ENCODE data around the gene ADAMTSL1. TPM values are rescaled to one million over a fixed set of nuclear protein-coding genes. Genes with fewer than 3 reads are reported as not detected.

The ADAMTSL1 gene
- polyA plus RNA-seq, 2 of the 4 experiments (the other 2 are of a cell fraction), result 0.03 TPM; not detected in 1

DNA sequence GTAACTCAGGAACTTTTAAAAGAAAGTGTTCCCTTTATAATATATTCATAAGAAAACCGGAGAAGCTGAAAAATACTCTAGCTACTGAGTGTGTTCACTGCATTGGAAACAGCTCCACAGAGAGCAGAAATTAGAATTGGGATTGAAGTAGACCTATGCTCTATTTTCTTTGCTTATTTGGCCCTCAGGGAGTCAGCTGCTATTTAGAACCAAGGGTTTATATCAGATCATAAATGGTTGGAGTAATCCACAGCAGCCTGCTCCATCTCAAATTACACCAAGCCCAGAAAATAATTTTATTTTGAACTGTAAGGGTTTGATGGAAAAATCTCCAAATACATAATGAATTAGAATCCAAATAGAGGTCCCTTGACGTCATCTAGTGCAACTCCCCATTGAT, 202.6 kb downstream of the ADAMTSL1 start:
- ATAC-seq (no peak), FAIRE-seq (no peak), DNase-seq (ENCODE audit: low read depth in 1 of 2, low spot score in 1 of 2) (no peak)
- TF ChIP-seq NPAS2 (CRISPR knock-in tag; IDR thresholded peaks at IDR 0.05; ENCODE audit: borderline replicate concordance) (no peak), HOXB5 (CRISPR knock-in tag; IDR thresholded peaks at IDR 0.05) (no peak), EHF (CRISPR knock-in tag; IDR thresholded peaks at IDR 0.05) (no peak), CEBPB (IDR thresholded peaks at IDR 0.05) (no peak), KDM1A (IDR thresholded peaks at IDR 0.05; ENCODE audit: low read depth) (no peak), CHD4 (IDR thresholded peaks at IDR 0.05; ENCODE audit: borderline replicate concordance) (no peak), SMC3 (IDR thresholded peaks at IDR 0.05) (no peak), RCOR1 (IDR thresholded peaks at IDR 0.05; ENCODE audit: low read depth, low read length) (no peak), HDAC2 (IDR thresholded peaks at IDR 0.05) (no peak), FOSL2 (IDR thresholded peaks at IDR 0.05) (no peak), FOSL2 (CRISPR knock-in tag; IDR thresholded peaks at IDR 0.05) (no peak), MAZ (IDR thresholded peaks at IDR 0.05; ENCODE audit: borderline replicate concordance, low read depth, low read length) (no peak), CBX8 (IDR thresholded peaks at IDR 0.05) (no peak), POLR2AphosphoS2 (conservative IDR thresholded peaks at IDR 0.05; ENCODE audit: low read length) (no peak)
- TF ChIP-seq, protein P1, sequence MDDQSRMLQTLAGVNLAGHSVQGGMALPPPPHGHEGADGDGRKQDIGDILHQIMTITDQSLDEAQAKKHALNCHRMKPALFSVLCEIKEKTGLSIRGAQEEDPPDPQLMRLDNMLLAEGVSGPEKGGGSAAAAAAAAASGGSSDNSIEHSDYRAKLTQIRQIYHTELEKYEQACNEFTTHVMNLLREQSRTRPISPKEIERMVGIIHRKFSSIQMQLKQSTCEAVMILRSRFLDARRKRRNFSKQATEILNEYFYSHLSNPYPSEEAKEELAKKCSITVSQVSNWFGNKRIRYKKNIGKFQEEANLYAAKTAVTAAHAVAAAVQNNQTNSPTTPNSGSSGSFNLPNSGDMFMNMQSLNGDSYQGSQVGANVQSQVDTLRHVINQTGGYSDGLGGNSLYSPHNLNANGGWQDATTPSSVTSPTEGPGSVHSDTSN (IDR thresholded peaks at IDR 0.05), result no peak
- TF ChIP-seq, protein P2, sequence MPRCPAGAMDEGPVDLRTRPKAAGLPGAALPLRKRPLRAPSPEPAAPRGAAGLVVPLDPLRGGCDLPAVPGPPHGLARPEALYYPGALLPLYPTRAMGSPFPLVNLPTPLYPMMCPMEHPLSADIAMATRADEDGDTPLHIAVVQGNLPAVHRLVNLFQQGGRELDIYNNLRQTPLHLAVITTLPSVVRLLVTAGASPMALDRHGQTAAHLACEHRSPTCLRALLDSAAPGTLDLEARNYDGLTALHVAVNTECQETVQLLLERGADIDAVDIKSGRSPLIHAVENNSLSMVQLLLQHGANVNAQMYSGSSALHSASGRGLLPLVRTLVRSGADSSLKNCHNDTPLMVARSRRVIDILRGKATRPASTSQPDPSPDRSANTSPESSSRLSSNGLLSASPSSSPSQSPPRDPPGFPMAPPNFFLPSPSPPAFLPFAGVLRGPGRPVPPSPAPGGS (IDR thresholded peaks at IDR 0.05), result no peak
- TF ChIP-seq, protein P3, sequence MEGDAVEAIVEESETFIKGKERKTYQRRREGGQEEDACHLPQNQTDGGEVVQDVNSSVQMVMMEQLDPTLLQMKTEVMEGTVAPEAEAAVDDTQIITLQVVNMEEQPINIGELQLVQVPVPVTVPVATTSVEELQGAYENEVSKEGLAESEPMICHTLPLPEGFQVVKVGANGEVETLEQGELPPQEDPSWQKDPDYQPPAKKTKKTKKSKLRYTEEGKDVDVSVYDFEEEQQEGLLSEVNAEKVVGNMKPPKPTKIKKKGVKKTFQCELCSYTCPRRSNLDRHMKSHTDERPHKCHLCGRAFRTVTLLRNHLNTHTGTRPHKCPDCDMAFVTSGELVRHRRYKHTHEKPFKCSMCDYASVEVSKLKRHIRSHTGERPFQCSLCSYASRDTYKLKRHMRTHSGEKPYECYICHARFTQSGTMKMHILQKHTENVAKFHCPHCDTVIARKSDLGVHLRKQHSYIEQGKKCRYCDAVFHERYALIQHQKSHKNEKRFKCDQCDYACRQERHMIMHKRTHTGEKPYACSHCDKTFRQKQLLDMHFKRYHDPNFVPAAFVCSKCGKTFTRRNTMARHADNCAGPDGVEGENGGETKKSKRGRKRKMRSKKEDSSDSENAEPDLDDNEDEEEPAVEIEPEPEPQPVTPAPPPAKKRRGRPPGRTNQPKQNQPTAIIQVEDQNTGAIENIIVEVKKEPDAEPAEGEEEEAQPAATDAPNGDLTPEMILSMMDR (IDR thresholded peaks at IDR 0.05), result no peak
- WGBS (ENCODE audit: missing lambda C conversion rate), result 0% methylated on average over 2 of the region's 2 CpGs
- CTCF ChIA-PET, result interaction anchor here (1.3 kb wide), 1 partner anchor 114 kb away, joined by 3 read pairs; no protein-coding TSS in a partner anchor
- no peak overlapping the region for H3K4me2 ChIP-seq
- H3K4me1 ChIP-seq, result no peaks in the 10 kb centered on the region
- H3K4me3 ChIP-seq, result no peak overlapping the region
- H3K27ac ChIP-seq, result no peak overlapping the region
- H3K9me3 ChIP-seq, result no peaks in the 10 kb centered on the region
- POLR2A ChIA-PET, result no interaction called here

DNA sequence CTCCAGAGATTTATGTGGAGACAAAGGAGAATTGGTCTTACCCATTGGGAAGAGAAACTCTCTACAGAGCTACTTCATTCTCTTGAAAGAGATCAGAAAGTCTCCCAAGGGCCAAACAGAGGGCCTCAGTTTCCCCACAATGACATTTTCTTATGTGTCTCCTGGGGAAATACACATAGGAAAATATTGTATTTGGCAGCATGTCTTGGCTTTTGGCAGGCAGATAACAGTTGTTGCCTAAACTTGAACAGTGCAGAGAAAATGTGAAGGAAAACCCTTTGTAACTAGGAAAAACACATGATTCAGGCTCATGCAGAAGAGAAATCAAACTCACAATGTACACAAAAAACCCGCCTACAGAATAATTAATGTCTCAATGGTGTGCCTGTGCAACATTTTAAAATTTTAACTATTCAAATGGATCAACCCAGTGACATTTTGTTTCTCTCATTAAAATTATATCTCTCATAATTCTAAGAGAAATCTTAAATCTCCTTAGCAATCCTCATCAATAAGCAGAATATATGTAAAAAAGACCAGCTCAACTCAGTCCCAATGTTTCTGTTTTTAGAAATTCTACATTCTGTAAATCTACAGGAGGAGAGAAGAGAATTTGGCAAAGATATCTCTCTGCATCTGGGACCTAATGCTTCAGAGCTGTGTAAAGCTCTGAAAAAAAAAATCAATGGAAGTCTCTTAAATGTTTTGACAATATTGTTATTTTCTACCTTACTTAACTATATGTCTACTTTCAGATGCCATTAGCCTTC, 205.1 kb downstream of the ADAMTSL1 start:
- Histone ChIP-seq H3K4me3 (no peak overlapping the region), H3K9me3 (no peaks in the 10 kb centered on the region), H3K4me1 (no peaks in the 10 kb centered on the region), H3K27ac (no peak overlapping the region), H3K4me2 (no peak overlapping the region)
- no peak for ATAC-seq
- TF ChIP-seq POLR2A (IDR thresholded peaks at IDR 0.05; ENCODE audit: low read length) (no peak), EHMT2 (IDR thresholded peaks at IDR 0.05; ENCODE audit: low read depth) (no peak), CBX2 (IDR thresholded peaks at IDR 0.05; ENCODE audit: borderline replicate concordance, low read depth) (no peak), MAFK (IDR thresholded peaks at IDR 0.05; ENCODE audit: partially characterized antibody) (no peak), RCOR1 (IDR thresholded peaks at IDR 0.05; ENCODE audit: low read depth, low read length) (no peak), RFX5 (IDR thresholded peaks at IDR 0.05) (no peak), MYC (IDR thresholded peaks at IDR 0.05; ENCODE audit: borderline replicate concordance, low read length) (no peak), FOSL2 (IDR thresholded peaks at IDR 0.05) (no peak), FOSL2 (CRISPR knock-in tag; IDR thresholded peaks at IDR 0.05) (no peak), HOXA7 (CRISPR knock-in tag; IDR thresholded peaks at IDR 0.05) (no peak)
- TF ChIP-seq, protein P4, sequence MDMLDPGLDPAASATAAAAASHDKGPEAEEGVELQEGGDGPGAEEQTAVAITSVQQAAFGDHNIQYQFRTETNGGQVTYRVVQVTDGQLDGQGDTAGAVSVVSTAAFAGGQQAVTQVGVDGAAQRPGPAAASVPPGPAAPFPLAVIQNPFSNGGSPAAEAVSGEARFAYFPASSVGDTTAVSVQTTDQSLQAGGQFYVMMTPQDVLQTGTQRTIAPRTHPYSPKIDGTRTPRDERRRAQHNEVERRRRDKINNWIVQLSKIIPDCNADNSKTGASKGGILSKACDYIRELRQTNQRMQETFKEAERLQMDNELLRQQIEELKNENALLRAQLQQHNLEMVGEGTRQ (IDR thresholded peaks at IDR 0.05), result no peak
- TF ChIP-seq, protein P5, sequence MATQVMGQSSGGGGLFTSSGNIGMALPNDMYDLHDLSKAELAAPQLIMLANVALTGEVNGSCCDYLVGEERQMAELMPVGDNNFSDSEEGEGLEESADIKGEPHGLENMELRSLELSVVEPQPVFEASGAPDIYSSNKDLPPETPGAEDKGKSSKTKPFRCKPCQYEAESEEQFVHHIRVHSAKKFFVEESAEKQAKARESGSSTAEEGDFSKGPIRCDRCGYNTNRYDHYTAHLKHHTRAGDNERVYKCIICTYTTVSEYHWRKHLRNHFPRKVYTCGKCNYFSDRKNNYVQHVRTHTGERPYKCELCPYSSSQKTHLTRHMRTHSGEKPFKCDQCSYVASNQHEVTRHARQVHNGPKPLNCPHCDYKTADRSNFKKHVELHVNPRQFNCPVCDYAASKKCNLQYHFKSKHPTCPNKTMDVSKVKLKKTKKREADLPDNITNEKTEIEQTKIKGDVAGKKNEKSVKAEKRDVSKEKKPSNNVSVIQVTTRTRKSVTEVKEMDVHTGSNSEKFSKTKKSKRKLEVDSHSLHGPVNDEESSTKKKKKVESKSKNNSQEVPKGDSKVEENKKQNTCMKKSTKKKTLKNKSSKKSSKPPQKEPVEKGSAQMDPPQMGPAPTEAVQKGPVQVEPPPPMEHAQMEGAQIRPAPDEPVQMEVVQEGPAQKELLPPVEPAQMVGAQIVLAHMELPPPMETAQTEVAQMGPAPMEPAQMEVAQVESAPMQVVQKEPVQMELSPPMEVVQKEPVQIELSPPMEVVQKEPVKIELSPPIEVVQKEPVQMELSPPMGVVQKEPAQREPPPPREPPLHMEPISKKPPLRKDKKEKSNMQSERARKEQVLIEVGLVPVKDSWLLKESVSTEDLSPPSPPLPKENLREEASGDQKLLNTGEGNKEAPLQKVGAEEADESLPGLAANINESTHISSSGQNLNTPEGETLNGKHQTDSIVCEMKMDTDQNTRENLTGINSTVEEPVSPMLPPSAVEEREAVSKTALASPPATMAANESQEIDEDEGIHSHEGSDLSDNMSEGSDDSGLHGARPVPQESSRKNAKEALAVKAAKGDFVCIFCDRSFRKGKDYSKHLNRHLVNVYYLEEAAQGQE (IDR thresholded peaks at IDR 0.05), result no peak
- ChIA-PET CTCF (no interaction called here), POLR2A (no interaction called here)
- FAIRE-seq, result no peak
- no peak for DNase-seq (ENCODE audit: low read depth in 1 of 2, low spot score in 1 of 2)
- WGBS (ENCODE audit: missing lambda C conversion rate), result 2% methylated on average over 1 of the region's 1 CpG
